HepG2 (cell line): Measurements from ENCODE around the gene ANXA11.

Experiments used
- NR3C1 ChIP-seq: sonication (generic); formaldehyde crosslinking; IDR thresholded peaks from 2 replicates; pipeline ENCODE4 v1.4.0; 2020; ENCODE audit warnings: missing genetic modification reagents
- POLR2A ChIP-seq, 2 experiments: IDR thresholded peaks; 2 replicates each; pipeline ENCODE4 v1.6.1; 2011; ENCODE audit warnings: low read depth in 2 of 2, low read length in 2 of 2, mild to moderate bottlenecking in 1 of 2, moderate library complexity in 1 of 2; ENCODE audit not compliant: insufficient read depth in 1 of 2
- ZFP82 ChIP-seq: sonication (generic); formaldehyde crosslinking; IDR thresholded peaks from 2 replicates; pipeline ENCODE4 v1.5.1; 2020; ENCODE audit warnings: mild to moderate bottlenecking, missing genetic modification reagents, borderline replicate concordance
- ZNF331 ChIP-seq: sonication (generic); formaldehyde crosslinking; IDR thresholded peaks from 2 replicates; pipeline ENCODE4 v1.4.0; 2020; ENCODE audit warnings: missing genetic modification reagents
- TF ChIP-seq, protein P1 (sequence below): sonication (generic); formaldehyde crosslinking; IDR thresholded peaks from 2 replicates; pipeline ENCODE4 v1.4.0; 2020; ENCODE audit warnings: missing genetic modification reagents
- TF ChIP-seq, protein P2 (sequence below), 2 experiments: sonication (generic) in 1 of 2; formaldehyde crosslinking in 1 of 2; IDR thresholded peaks; 2 replicates each; pipeline versions ENCODE4 v1.5.1 to v1.6.1; 2011 to 2020; ENCODE audit warnings: borderline replicate concordance in 1 of 2, low read depth in 1 of 2, low read length in 1 of 2, mild to moderate bottlenecking in 1 of 2, missing genetic modification reagents in 1 of 2, moderate library complexity in 1 of 2
- TF ChIP-seq, protein P3 (sequence below): sonication (generic); formaldehyde crosslinking; IDR thresholded peaks from 2 replicates; pipeline ENCODE4 v1.4.0; 2020; ENCODE audit warnings: missing genetic modification reagents, mild to moderate bottlenecking, borderline replicate concordance

DNA sequence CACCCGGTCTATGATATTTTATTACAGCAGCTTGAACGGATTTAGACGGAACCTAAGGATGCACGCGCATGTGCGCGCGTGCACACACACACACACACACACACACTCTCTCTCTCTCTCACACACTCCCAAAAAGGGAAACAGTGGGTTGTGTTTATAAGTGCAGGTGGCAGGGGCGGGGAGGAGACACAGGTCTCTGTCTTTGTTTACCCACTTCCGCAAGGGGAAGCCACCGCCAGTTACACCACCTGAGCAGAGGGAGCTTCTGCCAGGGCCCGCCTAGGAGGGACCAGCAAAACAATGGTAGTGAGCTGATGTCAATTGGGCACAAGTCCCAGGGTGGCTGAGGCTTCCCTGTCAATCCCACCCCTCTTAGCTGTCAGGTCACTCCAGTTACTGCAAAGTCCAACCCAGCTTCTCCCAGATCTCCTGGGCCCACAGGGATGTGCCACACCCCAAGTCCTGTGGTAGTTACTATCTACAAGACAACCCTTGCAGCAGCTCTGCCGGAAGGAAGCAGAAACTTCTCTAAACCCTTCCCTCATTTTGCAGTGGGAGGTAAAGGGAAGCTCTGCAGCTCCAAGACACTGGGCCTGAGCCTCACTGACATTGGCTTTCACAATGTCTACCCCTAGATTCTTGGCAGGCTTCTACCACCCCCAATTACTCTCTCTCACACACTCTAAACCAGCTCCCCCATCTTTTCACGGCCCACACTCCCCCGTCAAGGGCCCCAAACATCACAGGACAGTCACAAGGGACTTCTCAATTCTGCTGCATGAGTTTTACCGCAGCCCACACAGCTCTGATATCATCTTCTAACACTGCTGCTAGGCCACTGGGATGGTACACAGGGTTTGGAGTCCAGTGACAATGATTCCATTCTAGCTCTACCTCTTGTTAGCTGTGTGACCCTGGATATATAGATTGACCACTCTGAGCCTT lies 17.6 kb downstream of the ANXA11 start:
- TF ChIP-seq, protein P1, sequence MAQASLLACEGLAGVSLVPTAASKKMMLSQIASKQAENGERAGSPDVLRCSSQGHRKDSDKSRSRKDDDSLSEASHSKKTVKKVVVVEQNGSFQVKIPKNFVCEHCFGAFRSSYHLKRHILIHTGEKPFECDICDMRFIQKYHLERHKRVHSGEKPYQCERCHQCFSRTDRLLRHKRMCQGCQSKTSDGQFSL (CRISPR knock-in tag) = no peak
- TF ChIP-seq NR3C1 (no peak), POLR2A (IDR thresholded peaks at IDR 0.05; ENCODE audit: insufficient read depth in 1 of 2, low read depth in 2 of 2, low read length in 2 of 2) (no peak), ZNF331 (CRISPR knock-in tag) (no peak), ZFP82 (CRISPR knock-in tag) (no peak)
- TF ChIP-seq, protein P2, sequence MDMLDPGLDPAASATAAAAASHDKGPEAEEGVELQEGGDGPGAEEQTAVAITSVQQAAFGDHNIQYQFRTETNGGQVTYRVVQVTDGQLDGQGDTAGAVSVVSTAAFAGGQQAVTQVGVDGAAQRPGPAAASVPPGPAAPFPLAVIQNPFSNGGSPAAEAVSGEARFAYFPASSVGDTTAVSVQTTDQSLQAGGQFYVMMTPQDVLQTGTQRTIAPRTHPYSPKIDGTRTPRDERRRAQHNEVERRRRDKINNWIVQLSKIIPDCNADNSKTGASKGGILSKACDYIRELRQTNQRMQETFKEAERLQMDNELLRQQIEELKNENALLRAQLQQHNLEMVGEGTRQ (IDR thresholded peaks at IDR 0.05; ENCODE audit: low read depth, low read length) = no peak
- TF ChIP-seq, protein P2 (CRISPR knock-in tag; IDR thresholded peaks at IDR 0.05; ENCODE audit: borderline replicate concordance) = no peak
- TF ChIP-seq, protein P3, sequence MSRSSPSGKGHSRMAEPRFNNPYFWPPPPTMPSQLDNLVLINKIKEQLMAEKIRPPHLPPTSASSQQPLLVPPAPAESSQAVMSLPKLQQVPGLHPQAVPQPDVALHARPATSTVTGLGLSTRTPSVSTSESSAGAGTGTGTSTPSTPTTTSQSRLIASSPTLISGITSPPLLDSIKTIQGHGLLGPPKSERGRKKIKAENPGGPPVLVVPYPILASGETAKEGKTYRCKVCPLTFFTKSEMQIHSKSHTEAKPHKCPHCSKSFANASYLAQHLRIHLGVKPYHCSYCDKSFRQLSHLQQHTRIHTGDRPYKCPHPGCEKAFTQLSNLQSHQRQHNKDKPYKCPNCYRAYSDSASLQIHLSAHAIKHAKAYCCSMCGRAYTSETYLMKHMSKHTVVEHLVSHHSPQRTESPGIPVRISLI = no peak
